ENCODE measurements around the gene CDC14A.

DNA sequence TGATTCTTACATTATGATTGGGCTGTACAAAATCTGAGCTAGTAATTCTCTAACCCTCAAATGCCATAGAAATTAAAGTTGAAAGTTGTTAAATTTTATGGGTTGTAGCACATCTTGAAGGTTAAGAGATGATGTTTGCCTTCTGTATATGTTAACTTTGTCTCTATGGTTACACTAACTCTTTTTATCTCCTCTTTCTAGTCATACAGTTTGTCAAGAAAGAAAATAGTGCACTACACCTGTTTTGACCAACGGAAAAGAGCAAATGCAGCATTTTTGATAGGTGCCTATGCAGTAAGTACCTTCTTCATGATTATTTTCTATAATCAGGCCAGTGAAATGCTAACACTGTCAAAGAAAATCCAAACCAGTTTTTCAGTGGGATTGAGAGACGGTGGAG is 38.2 kb downstream of the CDC14A start:
- TF ChIP-seq, protein P1, sequence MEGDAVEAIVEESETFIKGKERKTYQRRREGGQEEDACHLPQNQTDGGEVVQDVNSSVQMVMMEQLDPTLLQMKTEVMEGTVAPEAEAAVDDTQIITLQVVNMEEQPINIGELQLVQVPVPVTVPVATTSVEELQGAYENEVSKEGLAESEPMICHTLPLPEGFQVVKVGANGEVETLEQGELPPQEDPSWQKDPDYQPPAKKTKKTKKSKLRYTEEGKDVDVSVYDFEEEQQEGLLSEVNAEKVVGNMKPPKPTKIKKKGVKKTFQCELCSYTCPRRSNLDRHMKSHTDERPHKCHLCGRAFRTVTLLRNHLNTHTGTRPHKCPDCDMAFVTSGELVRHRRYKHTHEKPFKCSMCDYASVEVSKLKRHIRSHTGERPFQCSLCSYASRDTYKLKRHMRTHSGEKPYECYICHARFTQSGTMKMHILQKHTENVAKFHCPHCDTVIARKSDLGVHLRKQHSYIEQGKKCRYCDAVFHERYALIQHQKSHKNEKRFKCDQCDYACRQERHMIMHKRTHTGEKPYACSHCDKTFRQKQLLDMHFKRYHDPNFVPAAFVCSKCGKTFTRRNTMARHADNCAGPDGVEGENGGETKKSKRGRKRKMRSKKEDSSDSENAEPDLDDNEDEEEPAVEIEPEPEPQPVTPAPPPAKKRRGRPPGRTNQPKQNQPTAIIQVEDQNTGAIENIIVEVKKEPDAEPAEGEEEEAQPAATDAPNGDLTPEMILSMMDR (IDR thresholded peaks at IDR 0.05; ENCODE audit: insufficient read depth, low read length, poor library complexity, severe bottlenecking): no peak
- TF ChIP-seq EZH2phosphoT487 (conservative IDR thresholded peaks at IDR 0.05; ENCODE audit: low read length): no peak
